Stimulated activated CD4-positive, alpha-beta T cell treated with anti-CD3 and anti-CD28 coated beads, TNF-alpha, amount 100 ng/mL, for 1 hour (primary cell): ENCODE data around the gene PLAGL1.
"Not testable (repeated sequence)": the region's sequence is repeated elsewhere in the genome, so short reads cannot be mapped to it uniquely, and the experiment has no call there.

Source experiments
- DNase-seq, 3 donors: peaks; one replicate each; pipeline ENCODE4 v3.0.0-alpha.2; 2020; ENCODE audit warnings: low read depth in 3 of 3, low spot score in 1 of 3

Gene PLAGL1

GRCh38 chr6:144008120-144008811 lies at the start of gene PLAGL1:
Gene PLAGL1 (minus strand): TSS chr6:144008259. CDS start chr6:143948136, 60,123 bp downstream.
- DNase-seq, result no peak

- DNase-seq, result peak in 1 of 3 donors; percentile 12
Measured at GRCh38 chr6:144055121-144055931, 47.3 kb upstream of the PLAGL1 start.

DNA sequence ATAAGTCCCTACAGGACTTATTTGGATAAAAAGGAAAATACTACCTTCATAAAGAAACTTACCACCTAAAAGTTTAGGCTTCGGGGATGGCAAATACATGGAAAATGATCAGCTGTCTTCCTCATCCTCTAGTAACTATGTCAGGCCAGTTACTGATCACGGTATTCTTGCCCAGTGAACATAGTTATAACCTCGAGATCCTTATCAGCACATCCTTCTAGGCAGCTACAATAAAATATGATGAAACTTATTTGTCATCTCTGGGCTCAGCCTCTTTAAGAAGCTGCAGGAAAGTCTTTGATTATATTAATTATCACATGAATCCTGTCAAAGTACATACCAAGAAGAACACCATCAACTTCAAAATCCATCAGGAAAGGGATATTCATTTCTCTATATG lies 45.5 kb upstream of the PLAGL1 start:
- no peak for DNase-seq

DNA sequence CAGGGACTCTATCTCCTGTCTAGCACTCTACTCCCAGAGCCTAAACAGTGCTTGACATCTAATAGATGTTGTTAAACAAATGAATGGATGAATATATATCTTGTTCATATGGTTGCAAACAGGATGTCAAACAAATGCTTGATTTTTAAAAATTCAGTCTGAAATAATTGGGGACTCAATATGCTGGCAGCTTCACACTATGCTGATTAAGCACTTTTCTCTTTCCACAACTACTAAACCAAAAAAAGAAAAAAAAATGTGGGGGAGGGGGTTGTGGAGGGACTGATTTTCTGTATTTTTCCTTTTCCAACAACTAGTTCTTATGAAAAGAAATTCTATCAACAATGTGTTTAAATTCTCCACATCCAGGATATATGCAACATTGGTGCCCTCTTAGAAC lies 44.4 kb upstream of the PLAGL1 start:
- DNase-seq, result no peak

DNA sequence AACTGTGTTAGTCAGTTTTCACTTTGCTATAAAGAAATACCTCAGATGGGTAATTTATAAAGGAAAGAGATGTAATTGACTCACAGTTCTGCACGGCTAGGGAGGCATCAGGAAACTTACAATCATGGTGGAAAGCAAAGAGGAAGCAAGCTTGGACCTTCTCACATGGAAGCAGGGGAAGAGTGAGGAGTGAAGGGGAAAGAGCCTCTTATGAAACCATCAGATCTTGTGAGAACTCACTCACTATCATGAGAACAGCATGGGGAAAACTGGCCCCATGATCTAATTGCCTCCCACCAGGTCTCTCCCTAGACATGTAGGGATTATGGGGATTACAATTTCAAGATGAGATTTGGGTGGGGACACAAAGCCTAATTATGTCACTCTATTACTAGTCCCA lies 41.3 kb upstream of the PLAGL1 start:
- DNase-seq, result no peak

DNA sequence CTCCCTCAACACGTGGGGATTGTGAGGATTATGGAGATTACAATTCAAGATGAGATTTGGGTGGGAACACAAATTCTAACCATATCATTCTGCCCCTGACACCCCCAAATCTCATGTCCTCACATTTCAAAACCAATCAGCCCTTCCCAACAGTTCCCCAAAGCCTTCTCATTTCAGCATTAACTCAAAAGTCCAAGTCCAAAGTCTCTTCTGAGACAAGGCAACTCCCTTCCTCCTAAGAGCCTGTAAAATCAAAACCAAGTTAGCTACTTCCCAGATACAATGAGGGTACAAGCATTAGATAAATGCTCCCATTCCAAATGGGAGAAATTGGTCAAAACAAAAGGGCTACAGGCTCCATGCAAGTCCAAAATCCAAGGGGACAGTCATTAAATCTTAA lies 39.6 kb upstream of the PLAGL1 start:
- no peak for DNase-seq

DNA sequence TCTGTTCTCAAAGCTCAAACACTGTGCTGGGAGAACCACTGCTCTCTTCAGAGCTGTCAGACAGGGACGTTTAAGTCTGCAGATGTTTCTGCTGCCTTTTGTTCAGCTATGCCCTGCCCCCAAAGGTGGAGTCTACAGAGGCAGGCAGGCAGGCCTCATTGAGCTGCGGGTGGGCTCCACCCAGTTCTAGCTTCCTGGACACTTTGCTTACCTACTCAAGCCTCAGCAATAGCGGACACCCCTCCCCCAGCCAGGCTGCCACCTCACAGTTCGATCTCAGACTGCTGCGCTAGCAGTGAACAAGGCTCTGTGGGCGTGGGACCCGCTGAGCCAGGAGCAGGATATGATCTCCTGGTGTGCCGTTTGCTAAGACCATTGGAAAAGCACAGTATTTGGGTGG lies 38.6 kb upstream of the PLAGL1 start:
- DNase-seq, result not testable (repeated sequence)

GRCh38 chr6:144044989-144045388 lies 36.9 kb upstream of the PLAGL1 start:
- not testable (repeated sequence) for DNase-seq

DNA sequence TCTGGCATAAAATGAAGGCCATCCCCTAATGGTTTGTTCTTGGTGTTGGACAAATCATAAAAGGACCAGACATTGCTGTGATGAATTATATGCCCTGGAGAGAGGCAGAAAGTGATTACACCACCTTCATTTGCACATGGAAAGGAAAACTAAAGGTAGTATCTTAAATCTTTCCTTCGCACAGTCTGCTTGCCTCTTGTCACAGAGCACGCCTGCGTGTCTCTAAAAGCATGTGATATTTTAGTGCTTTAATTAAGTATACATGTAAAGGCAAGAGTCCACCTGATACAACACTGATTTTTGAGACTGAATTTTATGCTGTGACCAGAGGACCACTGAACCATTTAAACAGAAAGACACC lies 28.8 kb upstream of the PLAGL1 start:
- DNase-seq, result no peak

GRCh38 chr6:144036064-144036834 lies 28.2 kb upstream of the PLAGL1 start:
- no peak for DNase-seq

DNA sequence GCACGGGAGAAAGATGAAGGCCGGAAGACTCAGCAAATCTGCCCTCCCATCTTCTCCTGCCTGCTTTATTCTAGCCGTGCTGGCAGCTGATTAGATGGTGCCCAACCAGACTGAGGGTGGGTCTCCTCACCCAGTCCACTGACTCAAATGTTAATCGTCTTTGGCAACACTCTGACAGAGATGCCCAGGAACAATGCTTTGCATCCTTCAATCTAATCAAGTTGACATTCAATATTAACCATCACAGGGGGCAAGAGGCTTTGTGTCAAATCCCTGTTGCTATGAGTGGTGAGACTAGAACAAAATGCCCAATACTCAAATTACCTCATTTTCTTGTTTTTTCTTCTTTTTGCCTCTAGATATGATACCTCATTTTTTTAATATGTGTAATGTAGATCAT lies 27.4 kb upstream of the PLAGL1 start:
- DNase-seq, result no peak

DNA sequence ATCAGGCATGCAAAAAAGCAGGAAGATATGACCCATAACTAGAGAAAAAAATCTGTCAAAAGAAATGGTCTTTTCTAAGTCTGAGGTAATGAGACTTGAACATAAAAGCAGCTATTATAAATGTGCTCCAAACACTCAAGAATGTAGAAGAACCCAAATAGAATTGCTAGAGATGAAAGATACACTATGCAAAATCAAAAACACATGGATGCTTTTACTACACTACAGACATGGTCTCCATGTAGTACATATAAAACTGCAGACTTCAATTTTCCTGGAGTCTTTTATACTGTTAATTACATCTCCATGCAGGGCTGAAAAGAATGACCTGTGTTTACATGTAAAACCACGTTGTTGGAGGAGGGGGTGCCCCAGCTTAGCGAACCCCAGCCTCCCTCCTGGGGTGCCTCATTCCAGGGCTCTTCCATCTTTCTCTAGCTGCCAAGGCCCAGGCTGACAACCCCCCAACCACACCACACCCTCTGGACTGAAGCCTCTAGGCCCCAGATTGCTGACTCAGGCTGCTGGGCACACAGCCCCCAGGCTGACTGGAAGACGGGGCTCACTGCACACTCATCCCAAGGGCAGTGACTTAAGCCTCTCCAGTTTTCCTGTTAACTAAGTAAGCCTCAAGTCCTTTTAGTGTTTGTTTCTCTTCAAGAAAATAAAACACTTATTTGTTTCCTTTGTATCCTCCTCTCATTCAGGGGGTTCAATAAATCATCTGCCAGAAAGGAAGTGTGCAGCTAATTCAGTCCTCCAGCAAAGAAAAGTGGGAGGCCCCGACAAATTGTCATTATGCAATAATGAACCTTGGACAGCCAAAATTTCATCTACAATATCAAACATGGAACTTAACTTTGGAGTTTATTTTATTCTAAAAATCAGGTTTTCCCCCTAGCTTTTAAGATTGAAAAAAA lies 26.0 kb upstream of the PLAGL1 start:
- DNase-seq, result no peak

- DNase-seq, result no peak
Measured at GRCh38 chr6:144029452-144029851, 21.4 kb upstream of the PLAGL1 start.

DNA sequence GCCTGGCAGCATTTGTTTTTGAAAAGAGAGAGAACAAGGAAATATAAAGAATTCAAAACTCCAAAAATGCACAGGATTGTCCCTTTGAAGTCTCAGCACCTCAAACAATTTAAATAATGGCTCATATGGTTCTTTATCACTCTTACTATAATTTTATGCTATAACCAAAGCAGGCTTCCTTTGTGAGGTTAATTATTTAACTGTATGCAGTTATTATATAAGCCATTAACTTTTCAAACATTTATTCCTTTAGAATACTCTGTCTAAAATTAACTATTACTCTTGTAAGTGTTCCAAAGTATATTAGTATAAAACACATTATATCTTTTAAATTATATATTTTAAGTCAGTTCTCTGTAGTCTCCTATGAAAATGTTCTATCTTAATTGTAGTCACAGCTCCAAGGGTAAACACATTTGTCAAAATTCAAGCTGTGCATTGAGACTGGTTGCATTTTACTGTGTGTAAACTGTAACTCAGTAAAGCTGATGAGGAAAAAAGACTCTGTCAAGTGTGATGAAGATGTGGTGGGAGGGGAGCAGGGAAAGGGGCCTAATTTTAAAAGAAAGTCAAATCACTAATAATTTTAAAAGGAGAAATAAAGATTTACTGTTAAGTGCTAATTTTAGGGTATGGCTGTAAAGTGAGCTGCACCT lies 20.0 kb upstream of the PLAGL1 start:
- no peak for DNase-seq

GRCh38 chr6:144023216-144023615 lies 15.2 kb upstream of the PLAGL1 start:
- no peak for DNase-seq

DNA sequence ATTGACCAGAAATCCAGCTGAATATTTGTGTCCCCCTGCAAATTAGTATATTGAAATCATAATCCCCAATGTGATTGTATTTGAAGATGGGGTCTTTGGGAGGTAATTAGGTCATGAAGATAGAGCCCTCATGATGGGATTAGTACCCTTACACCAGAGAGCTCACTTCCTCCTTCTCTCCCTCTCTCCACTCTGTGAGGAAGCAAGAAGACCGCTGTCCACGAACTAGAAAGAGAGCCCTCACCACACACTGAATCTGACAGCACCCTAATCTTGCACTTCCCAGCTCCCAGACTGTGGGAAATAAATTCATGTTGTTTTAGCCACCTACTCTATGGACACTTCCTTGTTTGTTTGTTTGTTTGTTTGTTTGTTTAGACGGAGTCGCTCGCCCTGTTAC lies 11.9 kb upstream of the PLAGL1 start:
- no peak for DNase-seq

GRCh38 chr6:144017166-144018094 lies 9.4 kb upstream of the PLAGL1 start:
- no peak for DNase-seq

DNA sequence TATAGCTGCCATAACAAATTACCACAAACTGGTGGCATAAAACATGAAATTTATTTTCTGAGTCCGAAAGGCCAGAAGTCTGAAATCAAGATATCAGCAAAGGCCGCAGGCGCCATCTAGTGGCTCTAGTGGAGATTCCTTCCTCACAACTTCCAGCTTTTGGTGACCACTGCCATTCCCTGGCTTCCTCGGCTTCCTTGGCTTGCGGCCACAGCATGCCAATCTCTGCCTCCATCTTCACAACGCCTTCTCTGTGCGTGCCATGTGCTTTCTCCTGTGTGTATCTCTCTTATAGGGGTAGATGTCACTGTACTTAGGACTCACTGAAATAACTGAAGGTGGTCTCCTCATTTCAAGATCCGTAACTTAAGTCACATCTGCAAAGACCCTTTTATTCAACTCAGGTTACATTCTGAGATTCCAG lies 5.4 kb upstream of the PLAGL1 start:
- DNase-seq, result peak; percentile 7 to 46 (median 11)

GRCh38 chr6:144012534-144012933 lies 4.5 kb upstream of the PLAGL1 start:
- DNase-seq, result no peak
